Testis (tissue), 3 donors: ENCODE data around the gene SDHAF2. TPM values are rescaled to one million over a fixed set of nuclear protein-coding genes. Genes with fewer than 3 reads are reported as not detected.

ENCODE experiments used
- DNase-seq: peaks from one replicate; pipeline ENCODE4 v3.0.0-alpha.2; 2019
- H3K27ac ChIP-seq, 2 donors: fragments of 200-600 bp; sonication (generic); one replicate each; pipeline ENCODE4 v1.5.1; 2019
- H3K27me3 ChIP-seq: fragments of 200-600 bp; sonication (generic); one replicate; pipeline ENCODE4 v1.5.1; 2019
- H3K36me3 ChIP-seq: fragments of 200-600 bp; sonication (generic); one replicate; pipeline ENCODE4 v1.5.1; 2017; ENCODE audit warnings: low read depth; ENCODE audit errors: missing control alignments
- H3K4me1 ChIP-seq: fragments of 200-600 bp; sonication (generic); one replicate; pipeline ENCODE4 v1.5.1; 2019
- H3K4me3 ChIP-seq, 2 donors: fragments of 200-600 bp; sonication (generic); one replicate each; pipeline ENCODE4 v1.5.1; 2017 to 2019
- H3K9me3 ChIP-seq: fragments of 200-600 bp; sonication (generic); one replicate; pipeline ENCODE4 v1.5.1; 2017
- POLR2A ChIP-seq: fragments of 450-650 bp; IDR thresholded peaks from one replicate; pipeline ENCODE4 v1.6.1; 2017; ENCODE audit warnings: antibody characterized with exemption, mild to moderate bottlenecking, moderate library complexity
- WGBS, 2 donors: methylation state at CpG; one replicate each; pipeline ENCODE4 v1.1.5; 2018; 5-methylcytosine and 5-hydroxymethylcytosine counted together
- intact Hi-C: fragments of 100-400 bp; cut with DNase I; formaldehyde crosslinking; loops from one replicate; pipeline ENCODE4 v1.15.1; 2023; ENCODE audit warnings: low total_unique reads
- polyA plus RNA-seq: library from polyadenylated mRNA; stranded (reverse); fragments of 350-450 nt; fragmentation: Illumina TruSeq; extraction: RNeasy Lipid Tissue Mini Kit (QIAGEN cat#74804); gene quantifications from one replicate; pipeline ENCODE4 v1.2.3, GENCODE V29; 2014; ENCODE audit warnings: low read depth, low replicate concordance; ENCODE audit not compliant: insufficient read depth
- total RNA-seq, 2 donors: library from RNA; depleted of rRNA; stranded (reverse); fragments of >200 nt; gene quantifications; one replicate each; pipeline ENCODE4 v1.2.3, GENCODE V29; 2016
- TF ChIP-seq, protein P1 (sequence below), 3 experiments: fragments of 450-650 bp in 2 of 3; fragments of 200-600 bp in 1 of 3; sonication (generic) in 1 of 3; IDR thresholded peaks; one replicate each; pipeline ENCODE4 v1.5.1; 2016 to 2019; ENCODE audit warnings: antibody characterized with exemption in 3 of 3, mild to moderate bottlenecking in 2 of 3, moderate library complexity in 1 of 3

The SDHAF2 gene
- total and polyA plus RNA-seq, 3 donors from 2014 or later: 46.8 to 85.4 (median 66.2) TPM

DNA sequence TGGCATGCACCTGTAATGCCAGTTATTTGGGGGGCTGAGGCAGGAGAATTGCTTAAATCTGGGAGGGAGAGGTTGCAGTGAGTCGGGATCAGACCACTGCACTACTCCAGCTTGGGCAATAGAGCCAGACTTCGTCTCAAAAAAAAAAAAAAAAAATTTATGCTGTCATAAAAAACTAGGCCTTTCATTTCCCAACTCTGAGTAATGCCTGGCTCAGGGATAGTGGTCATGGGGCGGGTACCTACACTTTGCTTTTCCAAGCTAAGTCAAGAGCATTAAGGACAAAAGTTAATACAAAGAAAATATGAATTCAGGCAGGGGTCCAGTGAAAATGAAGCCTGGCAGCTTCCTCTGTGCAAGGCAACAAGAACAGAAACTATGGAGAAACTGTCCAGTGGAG is 16.4 kb upstream of the SDHAF2 start:
- WGBS, 2 donors: 89 to 92% methylated on average over 3 of the region's 3 CpGs
- intact Hi-C loops: no loop called here
- H3K9me3 ChIP-seq: no peaks in the 10 kb centered on the region
- no peak for TF ChIP-seq POLR2A
- TF ChIP-seq, protein P1, sequence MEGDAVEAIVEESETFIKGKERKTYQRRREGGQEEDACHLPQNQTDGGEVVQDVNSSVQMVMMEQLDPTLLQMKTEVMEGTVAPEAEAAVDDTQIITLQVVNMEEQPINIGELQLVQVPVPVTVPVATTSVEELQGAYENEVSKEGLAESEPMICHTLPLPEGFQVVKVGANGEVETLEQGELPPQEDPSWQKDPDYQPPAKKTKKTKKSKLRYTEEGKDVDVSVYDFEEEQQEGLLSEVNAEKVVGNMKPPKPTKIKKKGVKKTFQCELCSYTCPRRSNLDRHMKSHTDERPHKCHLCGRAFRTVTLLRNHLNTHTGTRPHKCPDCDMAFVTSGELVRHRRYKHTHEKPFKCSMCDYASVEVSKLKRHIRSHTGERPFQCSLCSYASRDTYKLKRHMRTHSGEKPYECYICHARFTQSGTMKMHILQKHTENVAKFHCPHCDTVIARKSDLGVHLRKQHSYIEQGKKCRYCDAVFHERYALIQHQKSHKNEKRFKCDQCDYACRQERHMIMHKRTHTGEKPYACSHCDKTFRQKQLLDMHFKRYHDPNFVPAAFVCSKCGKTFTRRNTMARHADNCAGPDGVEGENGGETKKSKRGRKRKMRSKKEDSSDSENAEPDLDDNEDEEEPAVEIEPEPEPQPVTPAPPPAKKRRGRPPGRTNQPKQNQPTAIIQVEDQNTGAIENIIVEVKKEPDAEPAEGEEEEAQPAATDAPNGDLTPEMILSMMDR (IDR thresholded peaks at IDR 0.05): no peak
- H3K4me3 ChIP-seq: no peak overlapping the region
- no peaks in the 10 kb centered on the region for H3K27me3 ChIP-seq
- DNase-seq: no peak
- H3K4me1 ChIP-seq: no peaks in the 10 kb centered on the region
- no peak overlapping the region for H3K27ac ChIP-seq
- no peaks in the 10 kb centered on the region for H3K36me3 ChIP-seq

DNA sequence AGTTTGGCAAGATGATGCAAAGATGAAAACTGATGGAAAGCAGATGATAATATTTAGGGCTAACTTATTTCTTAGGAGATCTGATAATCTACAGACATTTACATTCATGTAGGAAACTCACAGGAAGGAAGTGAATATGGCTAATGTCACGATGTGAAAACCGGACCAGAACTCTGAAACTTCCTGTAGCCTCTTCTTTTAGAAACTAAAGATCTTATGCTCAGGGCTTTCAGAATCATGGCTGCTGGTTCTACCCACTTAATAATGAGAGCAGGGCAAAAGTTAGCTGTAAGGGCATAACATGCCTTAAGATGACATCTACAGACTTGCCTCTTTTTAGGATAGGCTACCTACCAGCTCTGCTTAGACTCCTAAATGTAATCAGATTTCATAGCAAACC is 15.4 kb upstream of the SDHAF2 start:
- Histone ChIP-seq H3K27me3 (no peaks in the 10 kb centered on the region), H3K9me3 (no peaks in the 10 kb centered on the region), H3K36me3 (no peaks in the 10 kb centered on the region), H3K4me3 (no peak overlapping the region), H3K27ac (no peak overlapping the region), H3K4me1 (no peaks in the 10 kb centered on the region)
- intact Hi-C loops: no loop called here
- TF ChIP-seq, protein P1 (IDR thresholded peaks at IDR 0.05): no peak
- TF ChIP-seq POLR2A: no peak
- 86 to 95% methylated on average over 2 of the region's 2 CpGs for WGBS, 2 donors
- DNase-seq: no peak

DNA sequence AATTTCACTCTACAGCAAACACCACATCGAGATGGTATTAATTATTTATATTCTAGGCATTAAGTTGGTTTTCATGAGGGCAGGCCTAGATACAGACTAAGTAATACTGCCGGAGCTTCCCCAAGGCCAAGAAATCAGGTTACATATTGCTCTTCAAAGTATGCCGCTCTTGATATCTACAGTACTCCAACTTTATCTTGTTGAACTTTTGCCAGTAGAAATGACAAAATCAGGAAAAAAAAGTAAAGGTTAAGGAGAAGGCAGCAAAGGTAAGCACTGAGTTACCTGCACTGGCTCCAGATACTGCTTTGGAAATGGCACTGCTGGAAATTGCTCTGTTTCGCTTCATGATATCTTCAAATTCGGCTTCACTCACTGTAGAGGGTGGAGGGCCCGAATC is 14.5 kb upstream of the SDHAF2 start:
- no peak overlapping the region for H3K27ac ChIP-seq
- no peak overlapping the region for H3K4me3 ChIP-seq
- DNase-seq: no peak
- H3K4me1 ChIP-seq: no peaks in the 10 kb centered on the region
- H3K27me3 ChIP-seq: no peaks in the 10 kb centered on the region
- no peaks in the 10 kb centered on the region for H3K36me3 ChIP-seq
- intact Hi-C loops: no loop called here
- TF ChIP-seq, protein P1 (IDR thresholded peaks at IDR 0.05): no peak
- no peak for TF ChIP-seq POLR2A
- H3K9me3 ChIP-seq: no peaks in the 10 kb centered on the region
- 91 to 93% methylated on average over 6 of the region's 6 CpGs for WGBS, 2 donors

DNA sequence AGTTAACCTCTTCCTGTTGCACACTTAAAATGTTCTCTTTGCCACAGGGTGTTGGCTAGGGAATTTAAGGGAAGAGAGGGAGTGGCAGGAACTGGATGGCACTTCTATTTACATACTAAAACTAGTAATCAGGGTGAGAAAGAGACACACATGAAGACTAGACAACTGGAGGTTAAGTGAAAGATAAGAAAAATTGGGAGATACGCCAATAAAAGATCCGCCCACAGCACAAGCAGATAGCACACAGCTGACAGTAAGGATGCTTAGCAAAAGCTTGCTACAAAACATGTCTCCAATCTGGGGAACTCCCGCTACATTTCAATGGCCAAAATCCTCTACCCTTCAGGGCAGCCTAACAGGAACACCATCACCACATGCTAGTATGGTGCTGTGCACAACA is 13.0 kb upstream of the SDHAF2 start:
- no peaks in the 10 kb centered on the region for H3K27me3 ChIP-seq
- H3K4me3 ChIP-seq: no peak overlapping the region
- no peak for TF ChIP-seq POLR2A
- TF ChIP-seq, protein P1 (IDR thresholded peaks at IDR 0.05): no peak
- no peaks in the 10 kb centered on the region for H3K4me1 ChIP-seq
- H3K27ac ChIP-seq: no peak overlapping the region
- no peak for DNase-seq
- H3K9me3 ChIP-seq: no peaks in the 10 kb centered on the region
- intact Hi-C loops: no loop called here
- no peaks in the 10 kb centered on the region for H3K36me3 ChIP-seq
- WGBS, 2 donors: 43 to 57% methylated on average over 3 of the region's 3 CpGs

DNA sequence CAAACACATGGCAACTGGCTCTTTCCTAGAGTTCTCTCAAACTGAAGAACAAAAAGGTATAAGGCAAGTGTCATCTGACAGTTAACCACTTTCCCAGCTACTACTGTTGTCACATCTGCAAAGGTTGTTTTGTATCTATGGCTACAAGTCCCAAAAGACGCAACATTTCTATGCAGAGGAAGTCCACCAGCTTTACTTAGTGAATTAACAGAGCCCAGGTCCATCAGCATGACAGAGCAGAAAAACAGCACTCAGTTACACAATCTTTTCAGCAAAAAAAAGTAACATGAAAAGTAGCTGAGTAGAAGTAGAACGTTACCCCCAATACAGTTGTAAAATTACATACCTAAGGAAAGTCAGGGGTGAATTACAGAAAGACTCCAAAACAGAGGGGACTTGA is 12.3 kb upstream of the SDHAF2 start:
- Histone ChIP-seq H3K9me3 (no peaks in the 10 kb centered on the region), H3K4me3 (no peak overlapping the region), H3K4me1 (no peaks in the 10 kb centered on the region), H3K27me3 (no peaks in the 10 kb centered on the region), H3K36me3 (no peaks in the 10 kb centered on the region), H3K27ac (no peak overlapping the region)
- DNase-seq: no peak
- intact Hi-C loops: no loop called here
- WGBS, 2 donors: 63 to 67% methylated on average over 2 of the region's 2 CpGs
- TF ChIP-seq POLR2A: no peak
- TF ChIP-seq, protein P1 (IDR thresholded peaks at IDR 0.05): no peak
